HG02642 (cell line): ENCODE measurements around the gene UBA6.

Source experiments
- ATAC-seq: cut with Tn5 transposase; IDR thresholded peaks from one replicate; pipeline ENCODE4 v1.9.1; 2021; ENCODE audit warnings: mild to moderate bottlenecking; ENCODE audit not compliant: unreplicated experiment, poor library complexity

Gene UBA6

DNA sequence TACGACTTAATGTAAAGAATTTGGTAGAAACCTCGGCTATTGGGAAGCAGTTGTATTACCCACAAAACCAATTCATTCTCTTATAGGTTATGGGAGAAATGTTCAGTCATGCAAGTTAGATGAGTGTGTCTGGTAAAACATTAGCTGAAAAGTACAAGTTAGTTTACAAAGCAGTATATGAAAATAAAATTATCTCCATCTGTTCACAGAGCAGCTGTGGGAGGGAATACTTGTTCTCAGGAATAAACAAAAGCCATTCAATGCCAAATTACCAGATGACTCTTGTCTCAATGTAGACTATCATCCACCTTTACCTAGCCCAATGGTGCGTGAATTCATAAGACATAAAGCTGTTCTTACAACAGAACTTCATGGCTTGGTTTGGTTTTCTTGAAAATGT is 113.8 kb downstream of the UBA6 start:
- ATAC-seq = no peak

DNA sequence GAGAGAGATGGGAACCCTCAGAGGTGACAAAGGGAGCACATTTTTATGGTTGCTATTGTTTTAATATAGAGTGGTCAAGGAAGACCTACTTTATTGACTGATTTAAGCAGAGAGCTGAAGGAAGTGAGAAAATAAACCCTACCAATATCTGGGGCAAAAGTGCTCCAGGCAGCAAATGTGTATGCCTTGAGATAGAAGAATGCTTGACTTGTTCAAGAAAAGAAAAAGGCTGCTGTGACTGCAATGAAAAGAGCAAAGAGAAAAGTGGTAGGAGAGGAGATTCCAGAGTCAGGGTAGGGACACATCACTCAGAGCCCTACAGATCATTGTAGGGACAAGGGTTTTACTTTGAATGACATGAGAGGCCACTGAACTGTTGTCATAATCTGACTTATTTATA is 116.5 kb downstream of the UBA6 start:
- no peak for ATAC-seq

DNA sequence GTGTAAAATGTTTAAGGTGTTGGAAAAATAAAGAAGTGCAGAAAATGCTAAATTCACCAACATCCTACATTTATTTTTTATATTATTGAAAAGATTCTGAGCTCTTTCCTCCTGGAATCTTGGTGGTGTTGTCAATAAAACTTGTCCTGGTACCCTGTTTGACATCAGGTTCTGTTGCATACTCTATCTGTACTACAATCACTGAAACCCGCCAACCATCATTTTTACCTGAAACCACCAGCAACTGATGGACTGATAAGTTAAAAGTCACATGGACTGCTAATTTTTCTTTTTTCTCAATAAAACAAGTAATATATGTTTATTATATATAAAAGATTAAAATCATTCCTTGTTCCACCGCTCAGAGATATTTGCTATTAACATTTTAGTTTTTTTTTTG is 119.0 kb downstream of the UBA6 start:
- ATAC-seq = no peak

DNA sequence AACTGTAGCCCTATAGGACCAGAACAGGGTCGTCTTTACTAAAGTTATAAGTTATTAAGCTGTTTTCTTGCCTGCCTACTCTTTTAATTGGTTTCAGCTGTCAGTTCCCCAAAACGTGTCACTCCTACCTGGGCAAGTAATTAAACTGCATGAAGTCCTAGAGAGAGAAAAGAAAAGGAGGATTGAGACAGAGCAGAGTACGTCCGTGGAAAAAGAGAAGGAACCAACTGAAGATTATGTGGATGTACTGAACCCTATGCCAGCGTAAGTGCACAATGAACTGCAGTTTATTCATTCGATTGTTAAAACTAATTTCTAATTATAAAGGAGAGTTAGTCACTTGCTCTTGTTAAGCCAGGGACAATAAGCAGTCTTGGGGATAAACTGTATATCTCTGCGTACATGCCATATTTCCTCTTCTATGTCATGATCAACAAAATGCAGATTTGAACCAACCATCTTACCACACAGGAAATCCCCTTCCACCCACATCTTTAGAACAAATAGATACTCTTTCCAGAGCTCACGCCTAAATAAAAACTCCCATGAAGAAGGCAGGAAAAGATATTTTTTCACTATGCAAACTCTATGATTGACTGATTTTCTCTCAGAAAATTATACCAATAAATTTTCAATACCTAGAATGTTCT is 119.6 kb downstream of the UBA6 start:
- peak; percentile 53 for ATAC-seq

DNA sequence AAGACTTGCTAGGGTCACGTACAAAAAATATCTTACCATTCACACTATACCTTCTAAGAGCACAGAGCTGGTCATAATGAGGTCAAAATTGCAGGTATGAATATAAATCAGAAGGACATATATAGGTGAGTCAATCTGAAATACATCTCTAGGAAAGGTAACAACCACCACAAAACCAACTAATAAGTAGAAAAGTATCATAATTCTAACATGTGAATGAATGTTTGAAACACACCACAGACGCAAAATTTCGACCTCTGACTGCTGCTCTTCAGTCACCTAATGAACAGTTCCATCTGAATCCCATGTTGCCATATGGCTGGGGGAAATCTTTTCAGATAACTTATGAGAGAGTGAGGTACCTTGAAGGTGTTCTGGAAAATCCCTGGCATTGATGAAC is 120.4 kb downstream of the UBA6 start:
- ATAC-seq = peak; percentile 34

DNA sequence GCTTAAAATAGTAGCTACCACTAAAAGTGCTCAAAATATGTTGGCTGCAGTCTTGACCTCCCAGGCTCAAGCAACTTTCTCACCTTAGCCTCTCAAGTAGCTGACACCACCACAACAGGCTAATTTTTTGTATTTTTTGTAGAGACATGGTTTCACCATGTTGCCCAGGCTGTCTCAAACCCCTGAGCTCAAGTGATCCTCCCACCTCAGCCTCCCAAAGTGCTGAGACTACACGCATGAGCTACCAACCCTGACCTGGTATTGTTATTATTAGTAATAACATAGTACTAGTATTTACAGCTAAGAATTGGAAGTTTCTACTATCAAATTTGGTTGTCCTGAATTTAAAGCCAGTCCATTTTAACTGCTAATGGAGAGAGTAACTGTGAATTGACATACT is 124.4 kb downstream of the UBA6 start:
- peak; percentile 38 for ATAC-seq

DNA sequence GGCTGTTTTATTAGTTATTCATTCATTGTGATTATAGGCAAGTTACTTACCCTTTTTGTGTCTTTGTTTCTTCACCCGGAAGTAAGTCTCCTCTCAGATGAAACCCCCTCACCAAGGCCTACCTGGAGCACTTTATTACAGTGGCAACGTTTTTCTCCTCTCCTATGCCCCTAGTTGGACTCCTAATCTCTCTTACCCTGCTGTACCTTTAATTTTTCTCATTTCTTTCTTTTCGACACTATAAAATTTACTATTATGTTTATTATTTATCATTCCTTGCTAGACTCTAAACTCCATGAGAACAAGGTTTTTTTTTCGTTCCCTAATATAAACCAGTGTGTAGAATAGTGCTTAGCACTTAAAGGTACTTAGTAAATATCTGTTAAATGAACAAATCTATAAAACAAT is 124.9 kb downstream of the UBA6 start:
- ATAC-seq = no peak

DNA sequence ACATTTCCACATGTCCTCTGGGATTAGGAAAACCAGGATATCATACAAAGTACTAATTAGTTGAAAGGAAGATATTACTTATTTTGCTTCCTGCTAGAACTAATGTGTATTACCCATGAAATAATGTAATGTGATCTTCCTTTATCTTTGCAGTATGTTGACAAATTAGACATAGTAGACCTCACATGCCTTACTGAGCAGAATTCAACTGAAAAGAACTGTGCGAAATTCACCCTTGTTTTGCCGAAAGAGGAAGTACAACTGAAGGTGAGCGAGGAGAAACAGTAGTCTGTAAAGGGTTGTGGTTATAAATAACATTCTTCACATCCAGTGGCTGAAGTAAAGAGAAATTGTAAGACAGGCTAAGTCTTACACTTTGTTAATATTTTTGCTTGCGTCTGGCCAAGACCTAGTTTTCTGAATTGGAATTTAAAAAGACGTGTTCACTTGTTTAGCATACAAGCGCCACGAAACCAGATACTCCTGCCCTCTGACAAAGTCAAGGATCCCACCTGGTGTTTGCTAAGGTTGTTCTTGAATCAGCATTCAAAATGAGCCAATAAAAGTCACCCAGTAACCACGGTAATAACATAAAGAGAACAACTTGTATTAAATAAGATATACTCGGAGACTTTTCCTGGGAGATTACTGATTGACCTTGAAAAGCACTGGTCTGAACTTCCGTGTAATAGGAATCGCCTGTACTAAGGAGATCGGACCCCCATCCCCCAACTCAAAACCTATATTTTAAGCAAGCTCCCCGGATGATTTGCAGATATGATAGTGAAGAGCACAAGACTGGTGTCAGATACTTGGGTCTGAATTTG is 125.5 kb downstream of the UBA6 start:
- ATAC-seq = peak; percentile 93

DNA sequence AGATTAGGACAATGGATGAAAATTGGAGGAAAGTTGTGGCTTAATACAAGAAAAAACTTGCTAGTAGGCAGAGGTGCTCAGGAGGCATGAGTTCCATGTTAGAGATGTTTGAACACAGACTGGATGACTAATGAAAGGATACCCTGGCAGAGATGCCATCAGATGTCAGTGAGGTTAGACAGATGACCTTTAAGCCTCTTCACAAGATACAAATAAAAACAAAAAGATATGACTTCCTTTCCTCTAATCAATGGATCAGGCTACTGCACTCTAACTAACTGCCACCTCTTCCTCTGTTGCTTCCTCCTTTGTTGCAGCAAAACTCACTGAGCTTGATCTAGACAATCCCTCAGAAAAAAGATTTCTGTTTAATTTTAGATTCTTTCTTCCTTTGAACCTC is 127.8 kb downstream of the UBA6 start:
- ATAC-seq = no peak

DNA sequence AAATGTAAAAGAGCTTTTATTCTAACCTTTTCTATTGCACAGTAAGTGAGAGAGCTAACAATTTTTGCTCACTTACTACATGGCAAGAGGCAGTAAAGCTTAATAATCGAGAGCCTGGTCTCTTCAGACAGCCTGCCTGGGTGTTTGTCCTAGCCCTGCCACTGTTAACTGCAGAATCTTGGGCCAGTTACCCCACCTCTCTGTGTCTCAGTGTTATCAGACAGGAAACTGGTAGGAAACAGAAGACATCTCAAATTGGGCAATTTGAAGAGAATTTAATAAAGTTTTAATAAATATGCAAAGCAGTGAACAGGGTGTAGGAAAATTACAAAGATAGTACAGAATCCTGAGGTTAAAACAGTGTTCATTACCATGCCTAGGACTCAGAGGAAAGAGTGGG is 129.0 kb downstream of the UBA6 start:
- ATAC-seq = no peak

DNA sequence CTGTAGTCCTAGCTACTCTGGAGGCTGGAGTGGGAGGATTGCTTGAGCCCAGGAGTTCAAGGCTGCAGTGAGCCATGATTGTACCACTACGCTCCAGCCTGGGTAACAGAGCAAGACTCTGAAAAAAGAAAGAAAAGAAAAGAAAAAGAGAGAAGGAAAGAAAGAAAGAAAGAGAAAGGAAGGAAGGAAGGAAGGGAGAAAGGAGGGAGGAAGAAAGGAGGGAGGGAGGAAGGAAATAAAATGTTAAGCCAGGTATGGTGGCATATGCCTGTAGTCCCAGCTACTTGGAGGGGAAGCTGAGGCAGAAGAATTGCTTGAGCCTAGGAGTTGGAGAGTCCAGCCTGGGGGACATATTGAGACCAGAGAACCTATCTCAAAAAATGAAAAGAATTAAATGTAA is 130.4 kb downstream of the UBA6 start:
- no peak for ATAC-seq

DNA sequence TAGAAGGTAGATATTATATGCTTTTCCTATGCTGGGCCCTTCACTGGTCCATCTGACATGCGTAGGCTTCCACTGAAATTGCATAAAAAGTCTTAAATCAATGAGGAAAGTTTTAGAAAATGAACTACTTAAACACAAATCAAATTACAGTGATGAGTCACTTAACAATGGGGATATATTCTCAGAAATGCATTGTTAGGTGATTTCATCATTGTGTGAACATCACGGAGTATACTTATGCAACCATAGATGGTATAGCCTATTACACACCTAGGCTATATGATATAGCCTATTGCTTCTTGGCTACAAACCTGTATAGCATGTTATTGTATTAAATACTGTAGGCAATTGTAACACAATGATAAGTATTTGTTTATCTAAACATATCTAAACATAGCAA is 132.1 kb downstream of the UBA6 start:
- ATAC-seq = no peak

DNA sequence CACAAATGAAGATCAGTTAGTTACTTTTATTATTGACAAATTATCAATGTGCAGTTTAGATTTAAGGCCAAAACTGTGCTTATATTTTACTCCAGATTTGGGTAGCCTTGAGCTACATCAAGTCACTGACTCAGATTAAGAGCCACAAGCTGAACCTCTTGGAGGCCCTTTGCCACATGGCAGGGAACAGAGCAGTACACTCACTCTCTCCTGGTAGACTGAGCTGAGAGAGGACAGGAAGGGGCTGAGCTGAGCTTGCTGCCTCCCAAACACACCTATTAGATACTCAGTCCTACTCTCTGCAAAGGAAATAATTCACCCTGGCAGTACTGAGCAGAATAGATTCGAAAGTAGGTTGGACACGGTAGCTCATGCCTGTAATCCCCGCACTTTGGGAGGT is 134.6 kb downstream of the UBA6 start:
- ATAC-seq = no peak

DNA sequence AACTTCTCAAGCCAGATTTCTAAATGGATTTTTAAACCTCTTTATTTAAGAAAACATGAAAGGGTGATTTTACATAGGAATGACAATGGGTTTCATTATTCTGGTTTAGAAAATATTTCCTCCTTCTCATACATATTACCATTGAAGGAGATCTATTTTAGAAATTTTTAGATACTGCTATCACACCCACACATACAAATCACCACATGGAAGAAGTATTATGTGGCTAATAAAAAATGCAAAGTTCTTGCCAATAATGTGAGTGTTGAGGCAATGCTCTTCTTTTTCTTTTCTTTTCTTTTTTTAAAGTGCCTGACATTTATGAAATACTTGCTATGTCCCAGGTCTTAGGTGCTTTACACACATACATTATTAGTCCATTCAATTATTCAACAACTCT is 135.7 kb downstream of the UBA6 start:
- ATAC-seq = no peak
